GM11168 (cell line): ENCODE measurements around the gene ZDHHC6.
"Not testable (repeated sequence)": the region's sequence is repeated elsewhere in the genome, so short reads cannot be mapped to it uniquely, and the experiment has no call there.

Experiments
- in situ Hi-C: fragments of 300-500 bp; cut with MboI; formaldehyde crosslinking; loops from one replicate; pipeline ENCODE4 v1.12.0; 2022; ENCODE audit warnings: low sequenced_read_pairs; ENCODE audit not compliant: unreplicated experiment

ZDHHC6 gene

GRCh38 chr10:112393827-112394226 lies 52.9 kb downstream of the ZDHHC6 start:
- in situ Hi-C loops = no loop called here

GRCh38 chr10:112393341-112393740 lies 53.4 kb downstream of the ZDHHC6 start:
- in situ Hi-C loops = no loop called here

- in situ Hi-C loops = no loop called here
Observed at GRCh38 chr10:112390125-112390703, 56.5 kb downstream of the ZDHHC6 start.

- in situ Hi-C loops = no loop called here
Observed at GRCh38 chr10:112389271-112389822, 57.4 kb downstream of the ZDHHC6 start.

GRCh38 chr10:112388548-112388947 lies 58.2 kb downstream of the ZDHHC6 start:
- in situ Hi-C loops = no loop called here

- in situ Hi-C loops = not testable (repeated sequence)
Observed at GRCh38 chr10:112388056-112388455, 58.7 kb downstream of the ZDHHC6 start.

- in situ Hi-C loops = no loop called here
Observed at GRCh38 chr10:112385201-112385600, 61.5 kb downstream of the ZDHHC6 start.

- in situ Hi-C loops = no loop called here
Observed at GRCh38 chr10:112384141-112384540, 62.6 kb downstream of the ZDHHC6 start.

GRCh38 chr10:112383325-112383724 lies 63.4 kb downstream of the ZDHHC6 start:
- in situ Hi-C loops = no loop called here

- in situ Hi-C loops = no loop called here
Observed at GRCh38 chr10:112382515-112383235, 64.0 kb downstream of the ZDHHC6 start.
